Tibial nerve (tissue), 4 donors: Measurements from ENCODE around the gene CC2D1B. TPM values are rescaled to one million over a fixed set of nuclear protein-coding genes. Genes with fewer than 3 reads are reported as not detected.
A peak's percentile ranks its signal among the peaks of the same experiment; 100 is the strongest.

ENCODE experiments used
- DNase-seq, 2 donors: peaks; one replicate each; pipeline ENCODE4 v3.0.0-alpha.2; 2019; ENCODE audit warnings: low spot score in 2 of 2
- H3K27ac ChIP-seq, 4 donors: fragments of 200-600 bp; sonication (generic) in 3 of 4; one replicate each; pipeline ENCODE4 v1.5.1; 2017 to 2019; ENCODE audit warnings: mild to moderate bottlenecking in 1 of 4
- H3K27me3 ChIP-seq, 2 donors: fragments of 200-600 bp; sonication (generic) in 1 of 2; one replicate each; pipeline versions ENCODE4 v1.5.1 to v1.6.0; 2017 to 2019
- H3K36me3 ChIP-seq, 3 donors: fragments of 200-600 bp; sonication (generic); one replicate each; pipeline ENCODE4 v1.5.1; 2018 to 2019
- H3K4me1 ChIP-seq, 4 donors: fragments of 200-600 bp; sonication (generic) in 3 of 4; one replicate each; pipeline ENCODE4 v1.5.1; 2017 to 2019
- H3K4me3 ChIP-seq, 4 donors: fragments of 200-600 bp; sonication (generic) in 3 of 4; one replicate each; pipeline ENCODE4 v1.5.1; 2017 to 2019; ENCODE audit warnings: mild to moderate bottlenecking in 1 of 4, moderate library complexity in 1 of 4
- H3K9me3 ChIP-seq, 4 donors: fragments of 200-600 bp; sonication (generic) in 3 of 4; one replicate each; pipeline ENCODE4 v1.5.1; 2017 to 2019
- CTCF ChIP-seq, 5 experiments: fragments of 200-600 bp in 3 of 5; fragments of 450-650 bp in 2 of 5; sonication (generic) in 3 of 5; IDR thresholded peaks; one replicate each; pipeline ENCODE4 v1.5.1; 2016 to 2019; ENCODE audit warnings: antibody characterized with exemption in 5 of 5, mild to moderate bottlenecking in 3 of 5, moderate library complexity in 2 of 5
- EP300 ChIP-seq, 2 donors: sonication (generic); formaldehyde crosslinking; IDR thresholded peaks; one replicate each; pipeline ENCODE4 v1.6.1; 2017; ENCODE audit warnings: antibody characterized with exemption in 2 of 2, mild to moderate bottlenecking in 1 of 2
- POLR2A ChIP-seq, 2 donors: fragments of 450-650 bp; IDR thresholded peaks; one replicate each; pipeline ENCODE4 v1.6.1; 2017; ENCODE audit warnings: antibody characterized with exemption in 2 of 2, mild to moderate bottlenecking in 2 of 2, moderate library complexity in 2 of 2
- WGBS, 2 donors: methylation state at CpG; one replicate each; pipeline ENCODE4 v1.1.5; 2018; 5-methylcytosine and 5-hydroxymethylcytosine counted together
- total RNA-seq, 4 donors: library from RNA; depleted of rRNA; stranded (reverse); fragments of >200 nt; gene quantifications; one replicate each; pipeline ENCODE4 v1.1.0, GENCODE V29; 2016

The CC2D1B gene
- total RNA-seq, 4 donors from 2014 or later, result 44.0 to 63.5 (median 57.1) TPM

GRCh38 chr1:52357397-52357796 lies 8.6 kb downstream of the CC2D1B start:
- TF ChIP-seq POLR2A (IDR thresholded peaks at IDR 0.05), result no peak
- no peak for TF ChIP-seq CTCF (IDR thresholded peaks at IDR 0.05)
- no peak for TF ChIP-seq EP300 (IDR thresholded peaks at IDR 0.05)
- Histone ChIP-seq H3K4me3 (no peak overlapping the region), H3K4me1 (peaks cover 0 to 10% (median 2%) of the 10 kb centered on the region in 4 donors), H3K27ac (no peak overlapping the region), H3K36me3 (peaks cover 16 to 99% (median 60%) of the 10 kb centered on the region in 3 donors), H3K27me3 (no peaks in the 10 kb centered on the region), H3K9me3 (no peaks in the 10 kb centered on the region)
- WGBS, 2 donors, result 93 to 96% methylated on average over 7 to 8 of the region's 9 CpGs
- DNase-seq, result no peak

DNA sequence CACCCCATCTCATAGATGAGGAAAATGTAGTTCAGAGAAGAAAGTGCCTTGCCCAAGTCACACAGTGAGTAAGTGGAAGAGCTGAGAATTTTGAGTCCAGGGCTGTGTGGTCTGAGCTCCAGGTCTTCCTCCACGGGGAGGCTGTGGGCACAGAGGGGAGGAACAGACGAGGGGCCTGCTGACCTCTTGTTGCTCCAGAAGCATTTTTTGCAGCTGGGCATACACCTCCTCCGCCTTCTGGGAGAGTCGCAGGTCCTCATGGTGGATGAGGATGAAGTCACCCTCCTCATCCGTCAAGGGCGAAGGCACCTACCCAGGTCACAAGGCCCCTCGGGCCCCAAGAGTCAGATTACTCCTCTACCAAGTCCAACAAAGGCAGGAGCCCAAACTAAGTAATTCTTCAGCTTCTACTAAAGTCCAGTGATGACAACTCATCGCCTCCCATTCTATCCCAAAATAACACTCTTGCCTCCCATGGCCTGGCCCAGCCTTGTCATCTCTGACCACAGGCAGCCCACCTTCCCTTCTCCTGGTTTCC lies 9.1 kb downstream of the CC2D1B start:
- Histone ChIP-seq H3K27me3 (no peaks in the 10 kb centered on the region), H3K27ac (no peak overlapping the region), H3K4me3 (no peak overlapping the region), H3K9me3 (no peaks in the 10 kb centered on the region), H3K36me3 (peaks cover 16 to 97% (median 57%) of the 10 kb centered on the region in 3 donors), H3K4me1 (peaks cover 0 to 13% (median 2%) of the 10 kb centered on the region in 4 donors)
- DNase-seq, result no peak
- 85 to 90% methylated on average over 8 of the region's 8 CpGs for WGBS, 2 donors
- TF ChIP-seq EP300 (IDR thresholded peaks at IDR 0.05) (no peak), CTCF (IDR thresholded peaks at IDR 0.05) (no peak), POLR2A (IDR thresholded peaks at IDR 0.05) (no peak)

DNA sequence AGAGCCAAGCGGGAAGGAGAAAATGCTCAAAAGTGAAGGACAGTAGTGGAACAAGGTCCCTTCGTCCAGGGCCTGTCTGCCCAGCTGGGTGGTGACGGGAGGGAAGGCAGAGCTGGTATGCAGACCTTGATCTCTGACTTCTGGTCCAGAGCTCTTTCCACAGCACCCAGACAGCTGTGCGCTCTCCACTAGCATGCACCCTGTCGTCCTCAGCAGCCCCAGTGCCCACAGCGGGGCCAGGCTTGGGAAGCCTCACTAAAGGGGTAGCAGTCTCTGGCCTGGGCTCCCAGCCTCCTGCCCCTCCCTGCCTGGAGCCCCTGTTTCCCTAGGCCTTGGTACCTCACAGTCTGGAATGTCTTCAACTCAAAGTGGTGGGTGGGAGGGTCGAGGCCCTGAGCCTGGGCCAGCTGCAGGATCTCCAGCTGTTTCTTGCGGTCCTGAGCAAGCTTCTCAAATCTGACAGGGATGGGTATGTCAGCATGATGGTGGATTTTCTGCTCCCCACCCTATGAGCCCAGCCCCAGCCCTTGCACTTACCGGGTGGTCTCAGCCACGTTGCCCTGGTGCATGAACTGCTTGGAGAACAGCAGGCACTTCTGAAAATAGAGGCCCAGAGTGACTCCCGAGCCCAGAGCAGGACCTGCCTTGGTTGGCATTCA lies 10.0 kb downstream of the CC2D1B start:
- Histone ChIP-seq H3K4me3 (no peak overlapping the region), H3K4me1 (peaks cover 0 to 14% (median 2%) of the 10 kb centered on the region in 4 donors), H3K36me3 (peaks cover 16 to 92% (median 53%) of the 10 kb centered on the region in 3 donors), H3K27ac (no peak overlapping the region), H3K9me3 (no peaks in the 10 kb centered on the region), H3K27me3 (no peaks in the 10 kb centered on the region)
- DNase-seq, result no peak
- TF ChIP-seq EP300 (IDR thresholded peaks at IDR 0.05), result no peak
- TF ChIP-seq CTCF (IDR thresholded peaks at IDR 0.05), result no peak
- no peak for TF ChIP-seq POLR2A (IDR thresholded peaks at IDR 0.05)
- WGBS, 2 donors, result 73 to 86% methylated on average over 10 to 11 of the region's 11 CpGs

DNA sequence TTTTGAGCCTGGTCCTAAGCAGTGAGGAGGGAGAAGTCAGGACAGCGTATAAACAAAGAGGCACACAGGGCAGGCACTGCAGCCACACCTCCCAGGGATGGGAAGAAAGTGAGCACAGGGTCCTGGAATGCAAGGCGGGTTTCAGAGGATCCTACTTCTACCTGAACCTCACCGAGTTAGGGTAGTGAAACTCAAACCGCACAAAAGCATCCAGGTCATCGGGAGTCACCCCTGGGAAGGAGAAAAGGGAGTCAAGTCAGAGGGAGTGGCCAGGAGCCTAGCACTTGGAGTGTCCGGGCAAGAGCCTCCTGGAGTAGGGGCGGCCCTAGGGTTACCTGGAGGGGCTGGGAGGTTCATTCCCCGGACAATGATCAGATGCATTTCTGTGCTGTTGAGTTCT lies 10.6 kb downstream of the CC2D1B start:
- 90 to 93% methylated on average over 8 of the region's 8 CpGs for WGBS, 2 donors
- no peak overlapping the region for H3K27ac ChIP-seq
- no peak for DNase-seq
- TF ChIP-seq EP300 (IDR thresholded peaks at IDR 0.05), result no peak
- no peak for TF ChIP-seq POLR2A (IDR thresholded peaks at IDR 0.05)
- TF ChIP-seq CTCF (IDR thresholded peaks at IDR 0.05), result no peak
- H3K9me3 ChIP-seq, result no peaks in the 10 kb centered on the region
- no peaks in the 10 kb centered on the region for H3K27me3 ChIP-seq
- H3K4me3 ChIP-seq, result no peak overlapping the region
- H3K36me3 ChIP-seq, result peaks cover 16 to 87% (median 51%) of the 10 kb centered on the region in 3 donors
- peaks cover 0 to 11% (median 2%) of the 10 kb centered on the region in 4 donors for H3K4me1 ChIP-seq

GRCh38 chr1:52352690-52353089 lies 13.3 kb downstream of the CC2D1B start:
- 57 to 75% methylated on average over 7 of the region's 7 CpGs for WGBS, 2 donors
- TF ChIP-seq POLR2A (IDR thresholded peaks at IDR 0.05) (no peak), EP300 (IDR thresholded peaks at IDR 0.05) (no peak), CTCF (IDR thresholded peaks at IDR 0.05) (no peak)
- DNase-seq, result no peak
- Histone ChIP-seq H3K27ac (peak overlapping the region; percentile 64 to 90 (median 84)), H3K36me3 (peaks cover 6 to 60% (median 27%) of the 10 kb centered on the region in 3 donors), H3K9me3 (no peaks in the 10 kb centered on the region), H3K27me3 (no peaks in the 10 kb centered on the region), H3K4me1 (peaks cover 0 to 11% (median 2%) of the 10 kb centered on the region in 4 donors), H3K4me3 (no peak overlapping the region)
